ENCODE data around the gene OPRPN. TPM values are rescaled to one million over a fixed set of nuclear protein-coding genes. Genes with fewer than 3 reads are reported as not detected.

Gene OPRPN
- polyA plus RNA-seq, 2 of the 4 experiments (the other 2 are of a cell fraction), result not detected

GRCh38 chr4:70360460-70360859, 37.3 kb upstream of the OPRPN start, which contains the start of gene SMR3A (continued):
- TF ChIP-seq, protein P1, sequence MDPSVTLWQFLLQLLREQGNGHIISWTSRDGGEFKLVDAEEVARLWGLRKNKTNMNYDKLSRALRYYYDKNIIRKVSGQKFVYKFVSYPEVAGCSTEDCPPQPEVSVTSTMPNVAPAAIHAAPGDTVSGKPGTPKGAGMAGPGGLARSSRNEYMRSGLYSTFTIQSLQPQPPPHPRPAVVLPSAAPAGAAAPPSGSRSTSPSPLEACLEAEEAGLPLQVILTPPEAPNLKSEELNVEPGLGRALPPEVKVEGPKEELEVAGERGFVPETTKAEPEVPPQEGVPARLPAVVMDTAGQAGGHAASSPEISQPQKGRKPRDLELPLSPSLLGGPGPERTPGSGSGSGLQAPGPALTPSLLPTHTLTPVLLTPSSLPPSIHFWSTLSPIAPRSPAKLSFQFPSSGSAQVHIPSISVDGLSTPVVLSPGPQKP (IDR thresholded peaks at IDR 0.05; ENCODE audit: low read depth, low read length), result no peak

GRCh38 chr4:70364002-70364401, 33.7 kb upstream of the OPRPN start:
- ChIA-PET POLR2A (no interaction called here), CTCF (no interaction called here)
- TF ChIP-seq CEBPB (IDR thresholded peaks at IDR 0.05) (no peak), RNF2 (IDR thresholded peaks at IDR 0.05; ENCODE audit: borderline replicate concordance, low read depth) (no peak), ZFP36 (IDR thresholded peaks at IDR 0.05; ENCODE audit: borderline replicate concordance, partially characterized antibody) (no peak), HDAC2 (IDR thresholded peaks at IDR 0.05) (no peak), FOSL2 (IDR thresholded peaks at IDR 0.05) (no peak), FOSL2 (CRISPR knock-in tag; IDR thresholded peaks at IDR 0.05) (no peak), USF2 (IDR thresholded peaks at IDR 0.05) (no peak), POLR2A (IDR thresholded peaks at IDR 0.05; ENCODE audit: low read length) (no peak), HOXB5 (CRISPR knock-in tag; IDR thresholded peaks at IDR 0.05) (no peak)
- Histone ChIP-seq H3K4me1 (no peaks in the 10 kb centered on the region), H3K9me3 (no peaks in the 10 kb centered on the region), H3K4me2 (no peak overlapping the region), H3K4me3 (no peak overlapping the region), H3K27ac (no peak overlapping the region)
- no peak for FAIRE-seq
- ATAC-seq, result no peak
- 34% methylated on average over 5 of the region's 5 CpGs for WGBS (ENCODE audit: missing lambda C conversion rate)
- DNase-seq (ENCODE audit: low read depth in 1 of 2, low spot score in 1 of 2), result no peak

DNA sequence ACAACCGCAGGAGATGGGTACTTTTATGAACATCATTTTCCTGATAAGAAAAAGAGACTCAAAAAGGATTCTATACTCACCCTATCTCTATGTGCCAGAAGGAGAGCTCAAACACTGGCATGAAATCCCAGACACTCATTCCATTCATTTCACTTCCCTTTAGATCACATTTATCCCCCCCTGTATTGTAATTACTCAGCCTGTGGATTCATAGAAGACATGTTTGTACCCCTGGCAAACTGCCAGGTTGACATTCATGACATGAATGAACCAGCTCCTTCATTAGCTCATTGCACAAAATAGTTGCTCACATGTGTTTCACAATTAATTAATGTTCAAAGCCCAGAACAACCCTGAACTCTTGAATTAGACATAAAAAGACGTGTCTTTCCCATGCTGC, 32.3 kb upstream of the OPRPN start:
- CTCF ChIA-PET, result no interaction called here
- ATAC-seq, result no peak

GRCh38 chr4:70367813-70368212, 29.9 kb upstream of the OPRPN start:
- TF ChIP-seq MYC (IDR thresholded peaks at IDR 0.05; ENCODE audit: borderline replicate concordance, low read length), result no peak
- TF ChIP-seq RAD21 (conservative IDR thresholded peaks at IDR 0.05 in 1 of 2, IDR thresholded peaks at IDR 0.05 in 1 of 2), result no peak
- no peak for TF ChIP-seq FOXS1 (CRISPR knock-in tag; IDR thresholded peaks at IDR 0.05)
- TF ChIP-seq NFE2L2 (conservative IDR thresholded peaks at IDR 0.05; ENCODE audit: low read length), result no peak
- TF ChIP-seq HOXA7 (CRISPR knock-in tag; IDR thresholded peaks at IDR 0.05), result no peak
- TF ChIP-seq EP300 (IDR thresholded peaks at IDR 0.05), result no peak
- TF ChIP-seq KDM5A (IDR thresholded peaks at IDR 0.05), result no peak
- TF ChIP-seq BCL3 (IDR thresholded peaks at IDR 0.05), result no peak
- TF ChIP-seq KDM1A (IDR thresholded peaks at IDR 0.05; ENCODE audit: low read depth), result no peak
- no peak for TF ChIP-seq GATA3 (IDR thresholded peaks at IDR 0.05; ENCODE audit: borderline replicate concordance)
- TF ChIP-seq JUN (IDR thresholded peaks at IDR 0.05), result no peak
- no peak for TF ChIP-seq POLR2A (IDR thresholded peaks at IDR 0.05; ENCODE audit: low read length)
- no peak for TF ChIP-seq FOSB (CRISPR knock-in tag; IDR thresholded peaks at IDR 0.05)
- TF ChIP-seq BHLHE40 (IDR thresholded peaks at IDR 0.05; ENCODE audit: low read depth, low read length), result no peak
- TF ChIP-seq, protein P2, sequence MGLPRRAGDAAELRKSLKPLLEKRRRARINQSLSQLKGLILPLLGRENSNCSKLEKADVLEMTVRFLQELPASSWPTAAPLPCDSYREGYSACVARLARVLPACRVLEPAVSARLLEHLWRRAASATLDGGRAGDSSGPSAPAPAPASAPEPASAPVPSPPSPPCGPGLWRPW (IDR thresholded peaks at IDR 0.05), result no peak
- ATAC-seq (no peak), FAIRE-seq (no peak), DNase-seq (ENCODE audit: low read depth in 1 of 2, low spot score in 1 of 2) (no peak)
- no peaks in the 10 kb centered on the region for H3K9me3 ChIP-seq
- H3K4me2 ChIP-seq, result no peak overlapping the region
- ChIA-PET CTCF (interaction anchor here (0.7 kb wide), 1 partner anchor 58 kb away, joined by 3 read pairs; no protein-coding TSS in a partner anchor), POLR2A (no interaction called here)
- no peaks in the 10 kb centered on the region for H3K4me1 ChIP-seq
- no peak overlapping the region for H3K27ac ChIP-seq
- no peak overlapping the region for H3K4me3 ChIP-seq
- WGBS (ENCODE audit: missing lambda C conversion rate), result 43% methylated on average over 1 of the region's 1 CpG

More for the DNA sequence above, 32.3 kb upstream of the OPRPN start:
- H3K4me1 ChIP-seq, result no peaks in the 10 kb centered on the region
- POLR2A ChIA-PET, result no interaction called here
- no peak for FAIRE-seq
- no peak overlapping the region for H3K4me3 ChIP-seq
- TF ChIP-seq ZSCAN20 (CRISPR knock-in tag; IDR thresholded peaks at IDR 0.05), result no peak
- no peak for TF ChIP-seq GATA3 (IDR thresholded peaks at IDR 0.05; ENCODE audit: borderline replicate concordance)
- no peak for TF ChIP-seq HOXB13 (CRISPR knock-in tag; IDR thresholded peaks at IDR 0.05; ENCODE audit: low read depth)
- no peak for TF ChIP-seq MYC (IDR thresholded peaks at IDR 0.05; ENCODE audit: borderline replicate concordance, low read length)
- no peak for TF ChIP-seq FOSB (CRISPR knock-in tag; IDR thresholded peaks at IDR 0.05)
- TF ChIP-seq HEYL (CRISPR knock-in tag; IDR thresholded peaks at IDR 0.05), result no peak
- TF ChIP-seq CHD2 (IDR thresholded peaks at IDR 0.05; ENCODE audit: low read length, partially characterized antibody), result no peak
- TF ChIP-seq, protein P3, sequence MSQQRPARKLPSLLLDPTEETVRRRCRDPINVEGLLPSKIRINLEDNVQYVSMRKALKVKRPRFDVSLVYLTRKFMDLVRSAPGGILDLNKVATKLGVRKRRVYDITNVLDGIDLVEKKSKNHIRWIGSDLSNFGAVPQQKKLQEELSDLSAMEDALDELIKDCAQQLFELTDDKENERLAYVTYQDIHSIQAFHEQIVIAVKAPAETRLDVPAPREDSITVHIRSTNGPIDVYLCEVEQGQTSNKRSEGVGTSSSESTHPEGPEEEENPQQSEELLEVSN (IDR thresholded peaks at IDR 0.05; ENCODE audit: borderline replicate concordance, low read depth), result no peak
- TF ChIP-seq RCOR1 (IDR thresholded peaks at IDR 0.05; ENCODE audit: low read depth, low read length), result no peak
- TF ChIP-seq, protein P4, sequence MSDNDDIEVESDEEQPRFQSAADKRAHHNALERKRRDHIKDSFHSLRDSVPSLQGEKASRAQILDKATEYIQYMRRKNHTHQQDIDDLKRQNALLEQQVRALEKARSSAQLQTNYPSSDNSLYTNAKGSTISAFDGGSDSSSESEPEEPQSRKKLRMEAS (IDR thresholded peaks at IDR 0.05), result no peak
- no peak for TF ChIP-seq RNF2 (IDR thresholded peaks at IDR 0.05; ENCODE audit: borderline replicate concordance, low read depth)
- TF ChIP-seq HDAC2 (IDR thresholded peaks at IDR 0.05), result no peak
- 4% methylated on average over 2 of the region's 2 CpGs for WGBS (ENCODE audit: missing lambda C conversion rate)
- H3K9me3 ChIP-seq, result no peaks in the 10 kb centered on the region
- no peak overlapping the region for H3K27ac ChIP-seq
- H3K4me2 ChIP-seq, result no peak overlapping the region
- DNase-seq (ENCODE audit: low read depth in 1 of 2, low spot score in 1 of 2), result no peak

All from A549 (cell line).